Transverse colon (tissue), 4 donors: ENCODE measurements around the gene HS3ST2. TPM values are rescaled to one million over a fixed set of nuclear protein-coding genes. Genes with fewer than 3 reads are reported as not detected.

ENCODE experiments used
- DNase-seq: peaks from one replicate; pipeline ENCODE4 v3.0.0-alpha.2; 2019
- H3K27ac ChIP-seq, 4 donors: fragments of 200-600 bp; sonication (generic); 2 replicates each; pipeline ENCODE4 v1.5.1; 2016 to 2018; ENCODE audit warnings: inconsistent platforms in 4 of 4
- H3K27me3 ChIP-seq: fragments of 200-600 bp; sonication (generic); 2 replicates; pipeline ENCODE4 v1.5.1; 2017; ENCODE audit warnings: inconsistent platforms
- H3K36me3 ChIP-seq, 4 donors: fragments of 200-600 bp; sonication (generic); 2 replicates each; pipeline ENCODE4 v1.5.1; 2017 to 2019; ENCODE audit warnings: inconsistent platforms in 4 of 4
- H3K4me1 ChIP-seq, 4 donors: fragments of 200-600 bp; sonication (generic); 2 replicates each; pipeline ENCODE4 v1.5.1; 2017 to 2020; ENCODE audit warnings: inconsistent platforms in 4 of 4
- H3K4me3 ChIP-seq, 4 donors: fragments of 200-600 bp; sonication (generic); 1 replicate in 1 of 4; 2 replicates in 3 of 4; pipeline versions ENCODE4 v1.5.1 to v1.6.1; 2017 to 2019; ENCODE audit warnings: inconsistent platforms in 4 of 4
- H3K9me3 ChIP-seq, 2 donors: fragments of 200-600 bp; sonication (generic); 2 replicates each; pipeline ENCODE4 v1.5.1; 2017 to 2019; ENCODE audit warnings: inconsistent platforms in 2 of 2
- CTCF ChIP-seq, 5 experiments: fragments of 200-600 bp in 3 of 5; fragments of 450-650 bp in 2 of 5; sonication (generic) in 3 of 5; IDR thresholded peaks; 1 replicate in 2 of 5; 2 replicates in 3 of 5; pipeline ENCODE4 v1.5.1; 2016 to 2017; ENCODE audit warnings: antibody characterized with exemption in 5 of 5, inconsistent platforms in 3 of 5, mild to moderate bottlenecking in 2 of 5, moderate library complexity in 1 of 5
- EP300 ChIP-seq: sonication (generic); formaldehyde crosslinking; IDR thresholded peaks from one replicate; pipeline ENCODE4 v1.6.1; 2017; ENCODE audit warnings: antibody characterized with exemption, low read depth
- POLR2A ChIP-seq: fragments of 450-650 bp; IDR thresholded peaks from one replicate; pipeline ENCODE4 v1.6.1; 2016; ENCODE audit warnings: antibody characterized with exemption, mild to moderate bottlenecking, moderate library complexity
- POLR2AphosphoS5 ChIP-seq, 3 donors: sonication (generic); formaldehyde crosslinking; IDR thresholded peaks; one replicate each; pipeline ENCODE4 v1.6.1; 2016; ENCODE audit warnings: antibody characterized with exemption in 3 of 3
- WGBS, 2 donors: methylation state at CpG; one replicate each; pipeline ENCODE4 v1.1.5; 2018; ENCODE audit warnings: low coverage in 1 of 2; 5-methylcytosine and 5-hydroxymethylcytosine counted together
- in situ Hi-C, 4 donors: fragments of 200-750 bp; cut with MboI; loops; one replicate each; pipeline versions ENCODE4 v1.15.0 to v1.15.1; 2017; ENCODE audit warnings: low sequenced_read_pairs in 3 of 4, low pct_ligation_motif_present in 1 of 4, low pct_unique_long_range_greater_than_20kb in 1 of 4
- intact Hi-C: fragments of 100-400 bp; cut with DNase I; formaldehyde crosslinking; loops from one replicate; pipeline ENCODE4 v1.15.1; 2023; ENCODE audit warnings: low total_unique reads
- total RNA-seq, 4 donors: library from RNA; depleted of rRNA; stranded (reverse); fragments of >200 nt; gene quantifications; one replicate each; pipeline ENCODE4 v1.1.0, GENCODE V29; 2016

The HS3ST2 gene
- total RNA-seq, 4 donors from 2014 or later = 0.32 to 4.5 (median 2.2) TPM

- H3K9me3 ChIP-seq = no peaks in the 10 kb centered on the region
- H3K36me3 ChIP-seq = no peaks in the 10 kb centered on the region
- in situ Hi-C loops = no loop called here
- H3K4me1 ChIP-seq = no peaks in the 10 kb centered on the region
- H3K4me3 ChIP-seq = no peak overlapping the region
- DNase-seq = no peak
- 70 to 87% methylated on average over 3 of the region's 3 CpGs for WGBS, 2 donors
- peaks cover 2% of the 10 kb centered on the region for H3K27me3 ChIP-seq
- intact Hi-C loops = no loop called here
- H3K27ac ChIP-seq = no peak overlapping the region
- no peak for TF ChIP-seq CTCF (IDR thresholded peaks at IDR 0.05)
- no peak for TF ChIP-seq POLR2A
- no peak for TF ChIP-seq EP300
- no peak for TF ChIP-seq POLR2AphosphoS5 (IDR thresholded peaks at IDR 0.05)
Observed at GRCh38 chr16:22847100-22847499, 33.1 kb downstream of the HS3ST2 start.

GRCh38 chr16:22847690-22848089 lies 33.7 kb downstream of the HS3ST2 start:
- no peaks in the 10 kb centered on the region for H3K9me3 ChIP-seq
- DNase-seq = no peak
- H3K4me3 ChIP-seq = no peak overlapping the region
- no peaks in the 10 kb centered on the region for H3K36me3 ChIP-seq
- TF ChIP-seq POLR2AphosphoS5 (IDR thresholded peaks at IDR 0.05) = no peak
- TF ChIP-seq CTCF (IDR thresholded peaks at IDR 0.05) = no peak
- no peak for TF ChIP-seq EP300
- no peak for TF ChIP-seq POLR2A
- no peaks in the 10 kb centered on the region for H3K4me1 ChIP-seq
- in situ Hi-C loops (no loop called here), intact Hi-C loops (no loop called here)
- H3K27me3 ChIP-seq = peaks cover 2% of the 10 kb centered on the region
- WGBS, 2 donors = 92 to 93% methylated on average over 2 of the region's 2 CpGs
- no peak overlapping the region for H3K27ac ChIP-seq

GRCh38 chr16:22848451-22848850 lies 34.5 kb downstream of the HS3ST2 start:
- Histone ChIP-seq H3K4me1 (no peaks in the 10 kb centered on the region), H3K36me3 (no peaks in the 10 kb centered on the region), H3K27ac (no peak overlapping the region), H3K4me3 (no peak overlapping the region), H3K27me3 (peaks cover 2% of the 10 kb centered on the region), H3K9me3 (no peaks in the 10 kb centered on the region)
- DNase-seq = no peak
- WGBS, 2 donors = 37 to 45% methylated on average over 4 of the region's 4 CpGs
- no peak for TF ChIP-seq CTCF (IDR thresholded peaks at IDR 0.05)
- TF ChIP-seq POLR2AphosphoS5 (IDR thresholded peaks at IDR 0.05) = no peak
- no peak for TF ChIP-seq POLR2A
- no peak for TF ChIP-seq EP300
- in situ Hi-C loops (no loop called here), intact Hi-C loops (no loop called here)

GRCh38 chr16:22849517-22849916 lies 35.6 kb downstream of the HS3ST2 start:
- H3K9me3 ChIP-seq = no peaks in the 10 kb centered on the region
- TF ChIP-seq POLR2AphosphoS5 (IDR thresholded peaks at IDR 0.05) = no peak
- no peak for TF ChIP-seq EP300
- no peak for TF ChIP-seq POLR2A
- no peak for TF ChIP-seq CTCF (IDR thresholded peaks at IDR 0.05)

More at GRCh38 chr16:22849517-22849916, 35.6 kb downstream of the HS3ST2 start:
- intact Hi-C loops (no loop called here), in situ Hi-C loops (no loop called here)
- DNase-seq = no peak
- Histone ChIP-seq H3K4me3 (no peak overlapping the region), H3K36me3 (no peaks in the 10 kb centered on the region), H3K27me3 (peaks cover 2% of the 10 kb centered on the region), H3K27ac (no peak overlapping the region), H3K4me1 (no peaks in the 10 kb centered on the region)
- WGBS, 2 donors = 96 to 100% methylated on average over 2 of the region's 2 CpGs
